Fibroblast of mammary gland (primary cell): ENCODE measurements around the gene ARHGAP15.
"Not testable (repeated sequence)": the region's sequence is repeated elsewhere in the genome, so short reads cannot be mapped to it uniquely, and the experiment has no call there.

Source experiments
- DNase-seq: peaks from one replicate; pipeline ENCODE4 v3.0.0-alpha.2; 2010; ENCODE audit warnings: low read depth
- H3K4me3 ChIP-seq: 2 replicates; pipeline ENCODE4 v1.5.1; 2011; ENCODE audit warnings: low read depth, mild to moderate bottlenecking, low read length, moderate library complexity; ENCODE audit not compliant: control insufficient read depth
- CTCF ChIP-seq: conservative IDR thresholded peaks from 2 replicates; pipeline ENCODE4 v1.5.1; 2011; ENCODE audit warnings: low read depth, low read length, inconsistent platforms; ENCODE audit not compliant: control insufficient read depth, insufficient read depth

Gene ARHGAP15

GRCh38 chr2:143532061-143532460 lies 402.8 kb downstream of the ARHGAP15 start:
- TF ChIP-seq CTCF = no peak
- no peak for DNase-seq
- H3K4me3 ChIP-seq = no peak overlapping the region

GRCh38 chr2:143533846-143534245 lies 404.6 kb downstream of the ARHGAP15 start:
- DNase-seq = no peak
- TF ChIP-seq CTCF = no peak
- H3K4me3 ChIP-seq = no peak overlapping the region

- no peak for DNase-seq
- no peak for TF ChIP-seq CTCF
- no peak overlapping the region for H3K4me3 ChIP-seq
These were observed 406.6 kb downstream of the ARHGAP15 start for GRCh38 chr2:143535802-143536201.

- DNase-seq, H3K4me3 ChIP-seq: not testable (repeated sequence)
These were observed 412.7 kb downstream of the ARHGAP15 start for GRCh38 chr2:143541899-143542298.

GRCh38 chr2:143545059-143545948 lies 416.1 kb downstream of the ARHGAP15 start:
- no peak for DNase-seq
- no peak for TF ChIP-seq CTCF
- no peak overlapping the region for H3K4me3 ChIP-seq

- H3K4me3 ChIP-seq = no peak overlapping the region
- peak; percentile 57 for DNase-seq
- TF ChIP-seq CTCF = no peak
These were observed 416.7 kb downstream of the ARHGAP15 start for GRCh38 chr2:143545949-143546255.

GRCh38 chr2:143548032-143548431 lies 418.8 kb downstream of the ARHGAP15 start:
- no peak for TF ChIP-seq CTCF
- H3K4me3 ChIP-seq = no peak overlapping the region
- DNase-seq = no peak
